ENCODE data around the gene CAMK2N1. TPM values are rescaled to one million over a fixed set of nuclear protein-coding genes. Genes with fewer than 3 reads are reported as not detected.
A peak's percentile ranks its signal among the peaks of the same experiment; 100 is the strongest.

CAMK2N1 gene
- total and polyA plus RNA-seq, 2 of the 13 experiments (the other 11 are each of a cell fraction or from before 2014, with no cell fraction given) = 38.0 to 38.6 TPM

- TF ChIP-seq ZFP90 (CRISPR knock-in tag; IDR thresholded peaks at IDR 0.05; ENCODE audit: borderline replicate concordance) (peak; percentile 78; the same call in 1 of the 2 replicates), JUN (CRISPR knock-in tag; IDR thresholded peaks at IDR 0.05) (no peak), RORA (CRISPR knock-in tag; IDR thresholded peaks at IDR 0.05) (no peak), AKAP8 (CRISPR knock-in tag; IDR thresholded peaks at IDR 0.05) (peak; percentile 80; the same call in 1 of the 2 replicates), ATRX (CRISPR knock-in tag; IDR thresholded peaks at IDR 0.05; ENCODE audit: borderline replicate concordance) (no peak), ZNF451 (CRISPR knock-in tag; IDR thresholded peaks at IDR 0.05) (peak; percentile 28; the same call in 1 of the 2 replicates), TAF15 (IDR thresholded peaks at IDR 0.05; ENCODE audit: low read depth, low read length, poor library complexity, severe bottlenecking) (no peak), ZBTB3 (CRISPR knock-in tag; IDR thresholded peaks at IDR 0.05; ENCODE audit: borderline replicate concordance, low read depth) (no peak), KLF13 (CRISPR knock-in tag; IDR thresholded peaks at IDR 0.05) (no peak), ZNF256 (CRISPR knock-in tag; conservative IDR thresholded peaks at IDR 0.05) (no peak), ZNF563 (CRISPR knock-in tag; IDR thresholded peaks at IDR 0.05) (no peak), NFKBIZ (CRISPR knock-in tag; IDR thresholded peaks at IDR 0.05) (no peak), NCOR1 (IDR thresholded peaks at IDR 0.05; ENCODE audit: borderline replicate concordance, low read length) (0 out of 2 replicates have a peak, but pooled peaks have one; percentile 5), ZNF205 (CRISPR knock-in tag; IDR thresholded peaks at IDR 0.05) (no peak), ARID4A (CRISPR knock-in tag; IDR thresholded peaks at IDR 0.05; ENCODE audit: borderline replicate concordance) (peak; percentile 45; the same call in 1 of the 2 replicates), ZMYM2 (CRISPR knock-in tag; IDR thresholded peaks at IDR 0.05) (no peak), ZNF253 (CRISPR knock-in tag; IDR thresholded peaks at IDR 0.05; ENCODE audit: borderline replicate concordance) (no peak), TGIF2 (CRISPR knock-in tag; IDR thresholded peaks at IDR 0.05) (no peak), RBM22 (optimal IDR thresholded peaks at IDR 0.05; ENCODE audit: low read length) (no peak), ZNF781 (CRISPR knock-in tag; IDR thresholded peaks at IDR 0.05; ENCODE audit: borderline replicate concordance, not compliant biosample characterization) (no peak), ZNF552 (CRISPR knock-in tag; IDR thresholded peaks at IDR 0.05; ENCODE audit: borderline replicate concordance) (no peak), FLYWCH1 (CRISPR knock-in tag; IDR thresholded peaks at IDR 0.05) (no peak), MED8 (CRISPR knock-in tag; IDR thresholded peaks at IDR 0.05; ENCODE audit: insufficient replicate concordance) (no peak)
- TF ChIP-seq, protein P1, sequence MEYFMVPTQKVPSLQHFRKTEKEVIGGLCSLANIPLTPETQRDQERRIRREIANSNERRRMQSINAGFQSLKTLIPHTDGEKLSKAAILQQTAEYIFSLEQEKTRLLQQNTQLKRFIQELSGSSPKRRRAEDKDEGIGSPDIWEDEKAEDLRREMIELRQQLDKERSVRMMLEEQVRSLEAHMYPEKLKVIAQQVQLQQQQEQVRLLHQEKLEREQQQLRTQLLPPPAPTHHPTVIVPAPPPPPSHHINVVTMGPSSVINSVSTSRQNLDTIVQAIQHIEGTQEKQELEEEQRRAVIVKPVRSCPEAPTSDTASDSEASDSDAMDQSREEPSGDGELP (IDR thresholded peaks at IDR 0.05; ENCODE audit: borderline replicate concordance, low read depth) = no peak
Observed at GRCh38 chr1:20483833-20484518, 2.0 kb downstream of the CAMK2N1 start (continued).
